DND-41 (cell line): ENCODE results near the gene PJVK.

Experiments used
- EZH2 ChIP-seq: IDR thresholded peaks from 3 replicates; pipeline ENCODE4 v1.6.1; 2012; ENCODE audit warnings: borderline replicate concordance, low read depth, mild to moderate bottlenecking, moderate library complexity, low read length, inconsistent platforms; ENCODE audit not compliant: severe bottlenecking
- TF ChIP-seq, protein P1 (sequence below): IDR thresholded peaks from 2 replicates; pipeline ENCODE4 v1.5.1; 2012; ENCODE audit warnings: borderline replicate concordance, low read length, moderate library complexity, mild to moderate bottlenecking; ENCODE audit not compliant: poor library complexity, severe bottlenecking; ENCODE audit errors: extremely low read depth

DNA sequence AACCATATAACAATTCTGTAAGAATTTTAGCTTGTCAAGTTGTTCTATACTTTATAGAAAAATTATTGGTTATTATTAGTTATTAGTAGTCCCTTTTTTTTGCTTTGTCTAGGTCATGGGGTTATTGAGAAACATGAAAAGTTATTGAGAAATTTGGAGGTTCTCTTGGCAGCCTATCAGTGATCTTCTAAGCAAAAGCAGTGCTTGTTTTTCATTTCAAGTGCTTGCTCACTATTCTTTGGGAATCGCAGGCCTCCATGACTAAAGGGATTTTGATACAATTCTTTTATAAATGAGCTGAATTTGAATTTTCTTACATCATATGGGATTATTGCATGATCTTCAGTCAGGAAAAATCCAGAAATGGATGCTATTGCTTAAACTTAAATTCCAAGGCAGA lies 54.9 kb downstream of the PJVK start:
- TF ChIP-seq, protein P1, sequence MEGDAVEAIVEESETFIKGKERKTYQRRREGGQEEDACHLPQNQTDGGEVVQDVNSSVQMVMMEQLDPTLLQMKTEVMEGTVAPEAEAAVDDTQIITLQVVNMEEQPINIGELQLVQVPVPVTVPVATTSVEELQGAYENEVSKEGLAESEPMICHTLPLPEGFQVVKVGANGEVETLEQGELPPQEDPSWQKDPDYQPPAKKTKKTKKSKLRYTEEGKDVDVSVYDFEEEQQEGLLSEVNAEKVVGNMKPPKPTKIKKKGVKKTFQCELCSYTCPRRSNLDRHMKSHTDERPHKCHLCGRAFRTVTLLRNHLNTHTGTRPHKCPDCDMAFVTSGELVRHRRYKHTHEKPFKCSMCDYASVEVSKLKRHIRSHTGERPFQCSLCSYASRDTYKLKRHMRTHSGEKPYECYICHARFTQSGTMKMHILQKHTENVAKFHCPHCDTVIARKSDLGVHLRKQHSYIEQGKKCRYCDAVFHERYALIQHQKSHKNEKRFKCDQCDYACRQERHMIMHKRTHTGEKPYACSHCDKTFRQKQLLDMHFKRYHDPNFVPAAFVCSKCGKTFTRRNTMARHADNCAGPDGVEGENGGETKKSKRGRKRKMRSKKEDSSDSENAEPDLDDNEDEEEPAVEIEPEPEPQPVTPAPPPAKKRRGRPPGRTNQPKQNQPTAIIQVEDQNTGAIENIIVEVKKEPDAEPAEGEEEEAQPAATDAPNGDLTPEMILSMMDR = no peak
- TF ChIP-seq EZH2 = no peak
